Brain microvascular endothelial cell (primary cell): Measurements from ENCODE around the gene LIMA1.
A peak's percentile ranks its signal among the peaks of the same experiment; 100 is the strongest.

Experiments
- DNase-seq: peaks from one replicate; pipeline ENCODE4 v3.0.0-alpha.2; 2020
- H3K27ac ChIP-seq: fragments of 250-450 bp; sonication (Bioruptor Pico); 2 replicates; pipeline ENCODE4 v1.5.1; 2020; ENCODE audit warnings: mild to moderate bottlenecking, moderate library complexity
- H3K27me3 ChIP-seq: fragments of 250-450 bp; sonication (Bioruptor Pico); replicated peaks from 2 replicates; pipeline ENCODE4 v1.5.1; 2020; ENCODE audit warnings: mild to moderate bottlenecking
- H3K36me3 ChIP-seq: fragments of 250-450 bp; sonication (Bioruptor Pico); replicated peaks from 2 replicates; pipeline ENCODE4 v1.5.1; 2020; ENCODE audit warnings: mild to moderate bottlenecking
- H3K4me3 ChIP-seq: 2 replicates; pipeline ENCODE4 v1.5.1; 2011; ENCODE audit warnings: low read depth, mild to moderate bottlenecking, control low read depth, low read length, moderate library complexity
- in situ Hi-C: cut with HindIII; loops from 2 replicates; pipeline ENCODE4 v1.10.0; 2017; ENCODE audit warnings: low sequenced_read_pairs, low pct_ligation_motif_present
- TF ChIP-seq, protein P1 (sequence below): IDR thresholded peaks from 2 replicates; pipeline ENCODE4 v1.5.1; 2011; ENCODE audit warnings: low read depth, mild to moderate bottlenecking, moderate library complexity, low read length, control low read depth, inconsistent platforms; ENCODE audit errors: missing control alignments

The LIMA1 gene

DNA sequence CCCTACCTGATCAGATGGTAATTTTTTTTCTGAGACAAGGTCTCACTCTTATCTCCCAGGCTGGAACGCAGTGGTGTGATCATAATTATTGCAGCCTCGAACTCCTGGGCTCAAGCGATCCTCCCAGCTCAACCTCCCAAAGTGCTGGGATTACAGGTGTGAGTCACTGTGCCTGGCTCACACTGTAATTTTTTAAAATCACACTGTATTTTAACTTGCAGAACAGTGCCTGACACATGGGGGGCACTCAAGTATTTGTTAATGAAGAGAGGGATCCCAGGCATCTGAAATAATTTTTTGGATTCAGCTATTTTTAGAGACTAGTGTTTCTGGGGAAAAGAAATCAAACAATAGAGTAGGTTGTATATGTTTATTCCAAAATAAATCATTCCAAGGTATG, 21.7 kb downstream of the LIMA1 start:
- no peak for DNase-seq
- in situ Hi-C loops = no loop called here
- no peak overlapping the region for H3K4me3 ChIP-seq
- TF ChIP-seq, protein P1, sequence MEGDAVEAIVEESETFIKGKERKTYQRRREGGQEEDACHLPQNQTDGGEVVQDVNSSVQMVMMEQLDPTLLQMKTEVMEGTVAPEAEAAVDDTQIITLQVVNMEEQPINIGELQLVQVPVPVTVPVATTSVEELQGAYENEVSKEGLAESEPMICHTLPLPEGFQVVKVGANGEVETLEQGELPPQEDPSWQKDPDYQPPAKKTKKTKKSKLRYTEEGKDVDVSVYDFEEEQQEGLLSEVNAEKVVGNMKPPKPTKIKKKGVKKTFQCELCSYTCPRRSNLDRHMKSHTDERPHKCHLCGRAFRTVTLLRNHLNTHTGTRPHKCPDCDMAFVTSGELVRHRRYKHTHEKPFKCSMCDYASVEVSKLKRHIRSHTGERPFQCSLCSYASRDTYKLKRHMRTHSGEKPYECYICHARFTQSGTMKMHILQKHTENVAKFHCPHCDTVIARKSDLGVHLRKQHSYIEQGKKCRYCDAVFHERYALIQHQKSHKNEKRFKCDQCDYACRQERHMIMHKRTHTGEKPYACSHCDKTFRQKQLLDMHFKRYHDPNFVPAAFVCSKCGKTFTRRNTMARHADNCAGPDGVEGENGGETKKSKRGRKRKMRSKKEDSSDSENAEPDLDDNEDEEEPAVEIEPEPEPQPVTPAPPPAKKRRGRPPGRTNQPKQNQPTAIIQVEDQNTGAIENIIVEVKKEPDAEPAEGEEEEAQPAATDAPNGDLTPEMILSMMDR = no peak
- no peak overlapping the region for H3K27ac ChIP-seq
- no peaks in the 10 kb centered on the region for H3K27me3 ChIP-seq
- H3K36me3 ChIP-seq = no peaks in the 10 kb centered on the region

DNA sequence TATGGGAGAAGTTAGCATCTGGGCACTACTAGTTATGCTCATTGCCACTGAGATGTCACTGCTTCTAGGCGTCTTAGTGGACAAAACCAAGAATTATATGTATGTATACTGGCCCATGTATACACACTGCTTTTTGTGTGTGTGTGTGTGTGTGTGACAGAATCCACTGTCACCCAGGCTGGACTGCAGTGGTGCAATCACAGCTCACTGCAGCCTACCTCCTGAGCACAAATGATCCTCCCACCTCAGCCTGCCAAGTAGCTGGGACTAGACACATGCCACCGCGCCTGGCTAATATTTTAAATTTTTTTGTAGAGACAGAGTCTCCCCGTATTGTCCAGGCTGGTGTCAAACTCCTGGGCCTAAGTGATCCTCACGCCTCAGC, 25.2 kb downstream of the LIMA1 start:
- Histone ChIP-seq H3K27me3 (no peaks in the 10 kb centered on the region), H3K27ac (no peak overlapping the region), H3K4me3 (no peak overlapping the region), H3K36me3 (no peaks in the 10 kb centered on the region)
- TF ChIP-seq, protein P1 = no peak
- DNase-seq = no peak
- in situ Hi-C loops = no loop called here

DNA sequence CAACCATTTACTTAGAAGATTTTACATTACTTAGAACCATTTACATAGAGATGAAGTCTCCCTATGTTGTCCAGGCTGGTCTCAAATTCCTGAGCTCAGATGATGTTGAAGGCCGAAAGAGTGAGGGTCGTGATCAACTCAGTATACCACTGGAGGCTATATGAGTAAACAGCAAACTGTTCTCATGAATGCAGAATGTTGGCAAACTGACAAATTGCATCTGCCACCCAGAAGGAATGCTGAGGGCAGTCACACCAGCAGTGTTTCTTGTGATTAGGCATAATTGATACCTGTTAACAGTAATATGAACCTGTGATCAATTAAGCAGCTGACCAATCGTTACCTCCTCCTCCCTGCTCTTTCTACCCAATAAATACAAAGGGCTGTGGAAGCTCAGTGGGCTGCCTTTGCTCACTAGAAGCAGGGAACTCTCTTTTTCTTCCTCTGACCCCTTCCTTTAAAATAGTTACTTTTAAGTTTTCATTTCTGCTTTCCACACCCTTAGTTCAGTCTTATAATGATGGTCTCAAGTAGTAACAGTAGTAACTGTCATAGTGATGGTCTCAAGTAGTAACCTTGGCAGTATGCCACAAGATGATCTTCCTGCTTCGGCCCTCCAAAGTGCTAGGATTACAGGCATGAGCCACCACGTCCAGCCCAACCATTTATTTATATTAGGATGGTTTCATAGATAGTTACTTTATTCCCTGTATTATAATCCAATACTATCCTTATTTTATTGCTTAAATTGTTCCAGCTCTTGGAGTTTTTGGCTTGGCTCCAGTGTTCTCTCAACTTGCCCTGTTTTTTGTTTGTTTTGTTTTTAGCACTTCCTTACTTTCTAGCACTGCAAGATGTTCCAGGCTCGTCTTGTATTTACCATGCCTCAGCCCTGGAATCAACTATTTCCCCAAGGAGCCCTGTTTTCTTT, 25.8 kb downstream of the LIMA1 start:
- H3K36me3 ChIP-seq = no peaks in the 10 kb centered on the region
- no peak overlapping the region for H3K27ac ChIP-seq
- TF ChIP-seq, protein P1 = no peak
- H3K4me3 ChIP-seq = no peak overlapping the region
- peak; percentile 73 for DNase-seq
- in situ Hi-C loops = no loop called here
- no peaks in the 10 kb centered on the region for H3K27me3 ChIP-seq

DNA sequence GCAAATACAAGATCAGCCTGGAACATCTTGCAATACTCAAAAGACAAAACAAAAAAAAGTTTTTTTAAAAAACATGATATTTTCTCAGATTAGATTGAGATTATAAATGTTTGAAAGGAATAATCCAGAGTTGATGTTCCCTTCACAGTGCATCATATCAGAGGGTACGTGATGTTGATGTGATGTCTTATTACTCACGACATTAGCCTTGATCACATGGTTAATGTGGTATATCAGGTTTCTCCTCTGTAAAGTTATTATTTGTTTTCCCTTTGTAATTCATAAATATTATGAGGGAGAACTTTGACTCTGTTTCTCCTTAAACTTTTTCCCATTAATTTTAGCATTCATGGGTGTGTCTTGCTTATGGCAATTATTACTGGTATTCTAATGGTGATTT, 26.6 kb downstream of the LIMA1 start:
- no peak overlapping the region for H3K4me3 ChIP-seq
- in situ Hi-C loops = no loop called here
- DNase-seq = no peak
- H3K27me3 ChIP-seq = no peaks in the 10 kb centered on the region
- H3K27ac ChIP-seq = no peak overlapping the region
- TF ChIP-seq, protein P1 = no peak
- no peaks in the 10 kb centered on the region for H3K36me3 ChIP-seq

DNA sequence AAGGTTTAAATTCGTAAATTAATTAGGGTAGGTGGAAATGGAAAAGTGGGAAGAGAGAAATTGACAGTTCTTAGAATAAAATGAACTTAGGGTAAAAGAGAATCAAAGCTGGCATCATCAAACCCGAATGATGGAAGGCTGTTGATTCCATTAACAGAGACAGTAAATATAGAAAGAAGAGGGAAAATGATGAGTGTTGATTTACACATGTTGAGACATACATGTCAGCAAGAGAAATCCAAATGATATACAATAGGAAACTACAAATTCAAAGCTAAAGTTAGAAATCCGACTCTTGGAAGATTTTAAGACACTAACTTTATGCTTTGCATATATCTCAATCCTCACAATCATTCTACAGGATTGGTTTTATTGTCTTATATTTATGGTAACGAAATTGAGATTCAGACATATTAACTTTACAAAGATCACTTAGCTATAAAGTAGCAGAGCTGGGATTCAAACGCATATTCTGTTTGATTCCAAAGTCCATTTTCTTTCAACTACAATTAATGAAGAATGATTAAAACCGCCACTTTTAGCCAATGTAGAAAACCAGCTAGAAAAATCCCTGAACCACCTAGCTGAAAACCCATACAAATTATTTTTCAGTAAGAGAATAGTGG, 30.2 kb downstream of the LIMA1 start:
- H3K27ac ChIP-seq = no peak overlapping the region
- in situ Hi-C loops = no loop called here
- H3K36me3 ChIP-seq = no peaks in the 10 kb centered on the region
- TF ChIP-seq, protein P1 = no peak
- no peak overlapping the region for H3K4me3 ChIP-seq
- no peaks in the 10 kb centered on the region for H3K27me3 ChIP-seq
- no peak for DNase-seq
